Stomach (tissue), 4 donors: Measurements from ENCODE around the gene WDR70.

Experiments
- EP300 ChIP-seq: sonication (generic); formaldehyde crosslinking; IDR thresholded peaks from one replicate; pipeline ENCODE4 v1.6.1; 2017; ENCODE audit warnings: antibody characterized with exemption
- POLR2AphosphoS5 ChIP-seq, 3 donors: sonication (generic); formaldehyde crosslinking; IDR thresholded peaks; one replicate each; pipeline ENCODE4 v1.6.1; 2016; ENCODE audit warnings: antibody characterized with exemption in 3 of 3
- TF ChIP-seq, protein P1 (sequence below), 7 experiments: fragments of 450-650 bp in 4 of 7; fragments of 200-600 bp in 3 of 7; sonication (generic) in 3 of 7; IDR thresholded peaks; one replicate each; pipeline ENCODE4 v1.5.1; 2016 to 2019; ENCODE audit warnings: antibody characterized with exemption in 7 of 7, control low read depth in 2 of 7, mild to moderate bottlenecking in 1 of 7

DNA sequence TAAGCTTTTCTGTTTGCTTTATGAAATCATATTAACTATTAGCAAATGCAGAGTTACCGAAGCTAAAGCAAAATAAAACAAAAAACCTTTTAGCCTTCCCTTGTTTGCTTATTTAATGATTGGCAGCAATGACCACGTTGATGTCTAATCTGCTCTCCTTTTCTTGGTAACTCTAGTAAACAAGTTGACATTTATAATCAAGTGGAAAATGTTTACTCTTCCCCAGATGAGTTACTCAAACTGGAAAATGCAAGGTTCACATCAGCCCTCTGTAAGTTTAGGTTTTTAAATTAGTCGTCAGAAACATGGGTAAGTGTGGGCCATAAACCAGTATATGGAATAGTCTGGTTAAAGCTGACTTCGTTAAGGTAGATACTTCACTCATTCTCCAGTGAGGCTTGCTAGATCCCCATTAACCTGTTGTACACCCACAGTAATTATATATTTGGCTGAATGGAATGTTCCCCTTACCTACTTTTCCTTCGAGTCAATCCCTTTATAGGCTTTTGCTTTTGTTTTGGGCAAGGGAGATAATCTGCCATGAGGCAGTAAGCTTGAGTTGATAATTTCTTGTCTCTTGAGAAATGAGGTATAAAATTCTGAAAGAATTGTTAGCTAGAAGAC lies 359.9 kb downstream of the WDR70 start:
- TF ChIP-seq, protein P1, sequence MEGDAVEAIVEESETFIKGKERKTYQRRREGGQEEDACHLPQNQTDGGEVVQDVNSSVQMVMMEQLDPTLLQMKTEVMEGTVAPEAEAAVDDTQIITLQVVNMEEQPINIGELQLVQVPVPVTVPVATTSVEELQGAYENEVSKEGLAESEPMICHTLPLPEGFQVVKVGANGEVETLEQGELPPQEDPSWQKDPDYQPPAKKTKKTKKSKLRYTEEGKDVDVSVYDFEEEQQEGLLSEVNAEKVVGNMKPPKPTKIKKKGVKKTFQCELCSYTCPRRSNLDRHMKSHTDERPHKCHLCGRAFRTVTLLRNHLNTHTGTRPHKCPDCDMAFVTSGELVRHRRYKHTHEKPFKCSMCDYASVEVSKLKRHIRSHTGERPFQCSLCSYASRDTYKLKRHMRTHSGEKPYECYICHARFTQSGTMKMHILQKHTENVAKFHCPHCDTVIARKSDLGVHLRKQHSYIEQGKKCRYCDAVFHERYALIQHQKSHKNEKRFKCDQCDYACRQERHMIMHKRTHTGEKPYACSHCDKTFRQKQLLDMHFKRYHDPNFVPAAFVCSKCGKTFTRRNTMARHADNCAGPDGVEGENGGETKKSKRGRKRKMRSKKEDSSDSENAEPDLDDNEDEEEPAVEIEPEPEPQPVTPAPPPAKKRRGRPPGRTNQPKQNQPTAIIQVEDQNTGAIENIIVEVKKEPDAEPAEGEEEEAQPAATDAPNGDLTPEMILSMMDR (IDR thresholded peaks at IDR 0.05): no peak
- no peak for TF ChIP-seq EP300
- TF ChIP-seq POLR2AphosphoS5 (IDR thresholded peaks at IDR 0.05): no peak
